Measurements from ENCODE around the gene KLHL2.
"Not testable (repeated sequence)": the region's sequence is repeated elsewhere in the genome, so short reads cannot be mapped to it uniquely, and the experiment has no call there.

Gene KLHL2

DNA sequence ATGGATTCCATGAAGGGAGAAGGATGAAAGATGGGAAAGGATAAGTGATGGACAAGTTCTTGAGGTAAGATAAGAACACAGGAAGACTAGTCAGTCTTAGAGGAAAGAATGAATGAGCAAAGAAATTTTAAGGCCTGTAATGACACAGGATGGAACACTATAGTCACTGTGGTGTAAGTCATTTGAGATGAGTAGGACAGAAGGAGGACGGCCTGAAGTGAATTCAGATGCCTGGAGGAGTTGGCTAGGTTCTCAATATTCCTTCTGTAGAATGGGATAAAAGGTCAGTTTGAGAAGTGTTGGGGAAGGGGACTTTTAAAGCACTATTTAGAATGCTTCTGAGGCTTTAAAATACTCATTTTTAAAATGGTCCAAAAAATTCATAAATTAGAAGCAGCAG is 124.0 kb downstream of the KLHL2 start:
- no peak for FAIRE-seq

DNA sequence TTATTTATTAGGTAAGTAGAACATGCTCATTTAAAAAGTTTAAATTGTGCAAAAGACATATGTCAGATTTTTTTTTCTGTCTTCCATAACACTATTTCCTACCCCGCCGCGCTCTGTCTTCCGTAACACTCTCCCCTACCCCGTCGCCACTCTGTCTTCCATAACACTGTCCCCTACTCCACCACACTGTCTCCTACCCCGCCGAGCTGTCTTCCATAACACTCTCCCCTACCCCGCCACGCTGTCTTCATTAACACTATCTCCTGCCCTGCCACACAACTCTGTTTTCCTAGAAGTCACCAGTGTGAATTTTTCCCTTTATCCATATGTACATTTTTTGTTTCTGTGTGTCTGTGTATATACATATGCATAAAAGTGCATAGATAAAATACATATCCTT is 124.5 kb downstream of the KLHL2 start:
- no peak for FAIRE-seq

DNA sequence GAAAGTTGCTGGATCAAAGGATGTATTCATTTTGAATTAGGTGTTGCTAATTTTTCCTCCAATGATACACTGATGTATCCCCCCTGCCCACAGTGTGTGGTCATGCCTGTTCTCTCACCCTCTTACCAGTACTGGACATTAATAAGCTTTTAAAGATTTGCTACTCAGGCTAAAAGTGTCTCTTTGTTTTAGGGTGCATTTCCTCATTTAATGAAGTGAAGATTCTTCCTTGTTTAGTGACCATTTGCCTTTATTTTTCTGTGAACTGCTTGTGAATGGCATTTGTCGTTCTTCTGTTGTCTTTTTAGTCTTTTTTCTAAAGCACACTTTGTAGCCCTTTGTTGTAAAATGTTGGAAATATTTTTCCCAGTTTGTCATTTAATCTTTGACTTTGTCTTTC is 125.1 kb downstream of the KLHL2 start:
- FAIRE-seq, result peak; percentile 66

DNA sequence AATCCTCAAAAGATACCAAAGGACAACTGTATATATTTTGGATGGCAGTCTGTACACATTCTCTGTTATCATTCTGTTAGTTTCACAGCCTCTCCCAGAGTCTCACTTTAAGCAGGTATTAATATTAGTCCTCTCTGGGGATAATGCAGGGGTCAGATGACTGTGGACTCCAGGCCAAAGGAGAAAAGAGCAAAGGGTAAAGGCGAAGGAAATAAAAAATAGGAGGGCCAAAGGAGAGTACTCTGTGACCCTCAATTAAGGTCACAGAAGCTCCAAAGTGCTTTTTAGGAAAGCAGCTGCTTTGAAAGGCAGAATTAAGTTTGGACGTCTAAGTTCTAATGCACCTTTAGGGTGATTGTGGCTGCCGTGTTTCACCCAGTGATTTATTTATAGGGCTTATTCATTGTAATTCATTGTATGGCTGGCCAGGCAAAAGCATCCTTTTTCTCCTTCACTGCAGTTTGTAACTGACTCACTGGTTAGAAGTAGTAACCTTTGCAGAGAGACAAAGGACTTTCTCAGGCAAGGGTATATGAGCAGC is 127.9 kb downstream of the KLHL2 start:
- FAIRE-seq, result no peak

DNA sequence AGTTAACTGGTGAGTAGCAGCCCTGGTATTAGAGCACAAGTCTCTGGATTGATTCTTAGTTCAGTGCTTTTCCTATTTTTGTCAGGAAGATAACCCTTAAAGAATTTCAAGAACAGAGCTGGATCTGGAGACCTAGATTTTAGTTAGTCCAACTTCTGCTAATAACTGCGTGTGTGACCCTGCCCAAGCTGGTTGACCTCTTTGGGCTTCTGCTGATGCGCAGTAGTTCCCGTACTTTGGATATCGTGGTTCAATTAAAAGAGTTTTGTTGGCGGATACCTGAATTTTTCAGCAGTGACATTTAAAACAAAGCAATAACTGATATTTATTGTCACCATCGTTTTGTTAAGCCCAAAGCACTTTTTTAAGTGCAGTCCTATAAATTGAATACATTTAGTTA is 129.4 kb downstream of the KLHL2 start:
- no peak for FAIRE-seq

DNA sequence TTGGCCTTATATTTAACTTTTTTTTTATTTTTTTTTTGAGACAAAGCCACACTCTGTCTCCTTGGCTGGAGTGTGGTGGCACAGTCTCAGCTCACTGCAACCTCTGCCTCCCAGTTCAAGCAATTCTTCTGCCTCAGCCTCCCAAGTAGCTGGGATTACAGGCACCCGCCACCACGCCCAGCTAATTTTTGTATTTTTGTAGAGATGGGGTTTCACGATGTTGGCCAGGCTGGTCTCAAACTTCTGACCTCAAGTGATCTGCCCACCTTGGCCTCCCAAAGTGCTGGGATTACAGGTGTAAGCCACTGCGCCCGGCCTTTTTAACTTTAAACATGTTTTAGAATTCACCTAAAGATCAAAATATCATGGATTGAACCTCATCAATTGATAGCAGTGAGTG is 135.0 kb downstream of the KLHL2 start:
- FAIRE-seq, result not testable (repeated sequence)

DNA sequence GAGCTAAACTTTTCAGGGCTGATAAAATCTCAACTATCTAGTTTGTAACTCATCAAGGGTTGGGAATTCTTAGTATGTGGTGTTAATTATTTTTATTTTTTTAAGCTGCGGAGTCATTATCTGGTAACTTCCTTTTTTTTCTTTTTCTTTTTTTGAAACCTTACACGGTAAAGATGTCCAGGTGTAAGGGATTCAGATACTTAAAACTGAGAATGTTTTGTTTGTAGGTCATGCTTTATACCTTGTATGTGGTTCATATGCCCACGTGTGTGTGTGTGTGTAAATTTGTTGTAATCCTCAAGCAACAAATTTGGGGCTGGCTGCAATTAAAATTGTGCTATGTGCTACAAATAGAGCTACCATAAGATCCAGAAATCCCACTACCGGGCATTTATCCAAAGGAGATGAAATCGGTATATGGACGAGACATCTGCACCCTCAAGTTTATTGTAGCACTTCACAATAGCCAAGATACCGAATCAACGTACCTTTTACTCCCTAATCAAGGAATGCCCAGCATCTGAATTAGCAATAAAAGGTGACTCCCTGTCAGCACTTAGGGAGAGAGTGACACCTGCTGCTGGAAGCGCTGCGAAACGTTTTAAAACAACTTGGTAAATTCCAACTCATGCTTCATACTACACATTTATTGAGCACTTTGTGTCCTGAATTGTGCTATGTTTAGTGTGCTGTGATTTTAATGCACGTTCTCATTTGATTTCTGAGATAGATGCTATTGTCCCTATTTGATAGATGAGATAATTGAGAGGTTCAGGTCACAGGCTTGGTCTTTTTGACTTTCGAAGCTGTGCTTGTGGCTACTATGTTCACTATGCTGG is 136.2 kb downstream of the KLHL2 start:
- peak; percentile 13 for FAIRE-seq

DNA sequence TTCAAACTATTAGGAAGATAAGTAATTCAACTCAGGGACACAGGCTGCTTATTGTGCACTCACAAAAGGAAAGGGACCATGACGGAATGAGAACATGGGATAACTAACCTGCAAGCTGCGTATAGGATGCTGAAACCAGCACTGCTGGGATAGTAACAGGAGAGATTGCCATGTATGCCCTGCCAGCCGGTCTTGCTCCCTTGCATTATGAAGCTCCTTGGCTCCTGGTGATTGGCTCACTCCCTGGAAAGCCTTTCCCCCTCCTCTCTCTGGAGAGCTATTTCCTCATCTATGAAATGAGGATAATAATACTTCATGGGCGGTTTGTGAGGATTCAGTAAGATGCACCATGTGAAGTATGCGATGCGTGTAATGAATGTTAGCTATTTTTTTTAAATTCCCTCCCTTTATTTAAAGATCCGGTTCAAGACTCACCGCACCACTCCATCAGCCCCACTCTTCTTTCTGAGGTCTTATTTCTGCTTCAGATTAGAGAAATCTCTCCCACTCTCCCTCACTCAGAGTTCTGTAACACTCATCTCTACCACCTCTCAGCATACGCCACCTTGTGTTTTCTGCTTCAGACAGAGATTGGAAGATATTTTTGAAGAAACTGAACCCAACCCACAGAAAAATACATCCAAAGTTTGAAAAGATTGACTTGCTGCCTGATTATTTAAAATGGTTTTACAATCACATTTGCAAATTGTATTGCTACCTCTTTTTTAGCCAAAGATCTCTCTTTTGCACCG is 138.5 kb downstream of the KLHL2 start:
- no peak for FAIRE-seq

DNA sequence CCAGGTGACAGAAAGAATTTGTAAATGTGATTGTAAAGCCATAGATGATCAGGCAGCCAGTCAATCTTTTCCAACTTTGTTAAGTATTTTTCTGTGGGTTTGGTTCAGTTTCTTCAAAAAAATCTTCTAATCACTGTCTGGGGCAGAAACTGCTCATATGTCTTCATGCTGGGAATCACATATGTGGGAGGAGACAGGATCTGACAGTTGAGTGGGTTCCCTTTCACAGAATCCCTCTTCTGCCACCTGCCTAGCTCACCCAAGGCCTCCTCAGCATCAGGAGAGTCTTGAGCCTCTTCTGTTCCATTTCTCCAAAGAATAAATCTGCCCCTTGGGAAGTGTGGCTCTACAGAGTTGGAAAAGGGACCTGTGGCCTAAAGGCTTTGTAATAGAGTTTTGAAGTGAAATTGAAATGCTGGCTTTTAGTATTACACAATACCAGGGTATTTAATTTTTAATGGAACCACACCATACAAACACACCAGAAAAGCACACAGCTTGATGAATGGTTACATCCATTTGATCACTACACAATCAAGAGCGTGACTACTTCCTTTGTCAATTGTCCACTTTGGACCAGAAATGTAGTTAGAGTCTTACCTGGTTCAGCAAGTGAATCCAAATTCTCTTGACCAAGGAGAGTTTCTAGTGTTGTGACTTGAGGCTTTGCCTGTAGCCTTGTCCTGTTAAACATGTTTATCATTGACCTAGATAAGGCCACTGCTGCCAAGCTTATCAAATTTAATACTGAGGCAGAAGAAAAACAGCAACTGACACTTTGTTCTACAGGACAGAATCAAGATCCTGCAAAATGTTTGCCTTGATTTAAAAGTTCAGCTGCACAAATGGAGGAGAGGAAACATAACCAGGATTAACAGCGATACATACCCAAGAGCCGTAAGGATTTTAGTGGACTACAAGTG is 140.5 kb downstream of the KLHL2 start:
- FAIRE-seq, result no peak

DNA sequence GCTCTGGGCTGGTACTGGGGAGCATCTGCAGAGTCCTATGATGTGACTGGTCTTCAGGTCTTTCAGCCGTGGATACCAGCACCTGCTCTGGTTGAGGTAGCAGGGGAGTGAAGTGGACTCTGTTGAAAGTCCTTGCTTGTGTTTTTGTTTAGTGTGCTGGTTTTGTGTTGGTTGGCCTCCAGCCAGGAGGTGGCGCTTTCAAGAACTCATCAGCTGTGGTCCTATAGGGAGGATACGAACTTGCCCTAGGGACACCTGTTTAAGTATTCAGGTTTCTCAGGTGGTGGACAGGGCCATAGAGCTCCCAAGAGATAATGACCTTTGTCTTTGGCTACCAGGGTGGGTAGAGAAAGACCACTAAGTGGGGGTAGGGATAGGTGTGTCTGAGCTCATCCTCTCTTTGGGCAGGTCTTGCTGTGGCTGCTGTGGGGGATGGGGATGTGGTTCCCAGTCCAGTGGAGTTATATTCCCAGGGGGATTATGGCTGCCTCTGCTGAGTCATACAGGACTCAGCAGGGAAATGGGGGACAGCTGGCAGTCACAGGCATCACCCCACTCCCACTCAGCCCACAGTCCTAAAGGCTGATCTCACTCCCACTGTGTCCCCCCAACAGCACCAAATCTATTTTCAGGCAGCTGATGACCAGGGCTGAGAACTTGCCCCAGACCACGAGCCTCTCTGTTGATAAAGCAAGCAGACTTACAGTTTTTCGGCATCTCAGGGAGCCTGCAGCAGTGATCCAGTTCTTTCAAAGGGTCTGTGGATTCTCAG is 144.2 kb downstream of the KLHL2 start:
- FAIRE-seq, result no peak

DNA sequence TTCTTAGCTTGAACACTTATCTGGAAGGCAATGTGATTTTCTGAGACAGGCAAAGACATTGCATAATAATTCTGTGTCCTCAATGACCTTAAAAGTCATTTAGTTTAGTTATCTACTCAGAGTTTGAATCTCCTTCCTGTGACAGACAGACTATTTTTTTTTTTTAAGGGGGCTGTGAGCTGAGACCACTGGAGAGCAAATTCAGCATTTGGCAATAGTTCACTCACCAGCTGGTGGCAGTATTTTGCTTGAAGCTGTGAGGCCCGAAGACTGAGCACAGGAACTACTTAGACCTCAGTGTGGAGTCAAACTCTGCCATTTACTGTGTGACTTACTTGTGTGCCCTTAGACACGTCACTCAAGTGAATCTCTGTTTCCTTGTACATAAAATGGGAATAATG is 148.5 kb downstream of the KLHL2 start:
- FAIRE-seq, result peak; percentile 87

DNA sequence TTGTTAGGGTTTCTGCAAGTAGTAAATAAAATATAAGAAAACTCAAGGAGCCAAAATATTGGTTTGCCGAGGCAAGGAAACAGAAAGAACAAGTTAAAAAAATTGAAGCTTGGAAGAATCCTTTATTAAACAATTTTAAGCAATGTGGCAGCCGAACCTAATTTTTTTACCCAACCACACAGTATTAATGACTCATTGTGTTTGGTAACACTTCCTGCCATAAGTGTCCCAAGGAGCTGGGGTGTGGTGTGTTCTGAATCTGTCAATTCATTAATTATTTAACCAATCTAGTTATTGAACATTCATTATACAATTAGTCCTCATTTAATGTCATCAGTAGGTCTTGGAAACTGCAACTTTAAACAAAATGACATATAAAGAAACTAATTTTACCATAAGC is 152.1 kb downstream of the KLHL2 start:
- FAIRE-seq, result no peak

DNA sequence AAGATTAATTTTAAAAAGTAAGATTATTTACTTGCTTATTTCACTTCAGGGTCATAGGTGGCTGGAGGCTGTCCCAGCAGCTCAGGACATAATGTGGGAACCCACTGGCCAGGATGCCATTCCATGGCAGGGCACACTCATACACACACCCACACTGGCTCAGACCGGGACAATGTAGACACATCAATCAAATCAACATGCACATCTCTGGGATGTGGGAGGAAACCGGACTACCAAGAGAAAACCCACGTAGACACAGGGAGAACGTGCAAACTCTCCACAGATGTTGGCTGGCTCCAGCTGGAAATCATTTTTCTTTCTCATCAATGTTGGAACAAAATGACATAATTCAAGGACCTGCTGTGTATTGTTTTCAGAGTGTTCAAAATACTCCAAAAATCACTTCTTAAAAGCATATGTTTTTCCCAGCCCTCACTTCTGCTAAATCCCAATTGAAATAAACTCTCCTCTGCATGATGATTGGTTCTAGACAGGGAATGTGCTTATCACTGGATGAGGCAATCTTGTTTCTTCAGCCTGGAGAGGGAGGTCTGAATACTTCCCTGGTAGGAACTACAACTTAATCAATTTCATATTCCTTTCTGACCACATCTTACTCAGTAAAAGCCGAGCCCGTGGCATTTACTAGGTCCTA is 152.8 kb downstream of the KLHL2 start:
- FAIRE-seq, result no peak

DNA sequence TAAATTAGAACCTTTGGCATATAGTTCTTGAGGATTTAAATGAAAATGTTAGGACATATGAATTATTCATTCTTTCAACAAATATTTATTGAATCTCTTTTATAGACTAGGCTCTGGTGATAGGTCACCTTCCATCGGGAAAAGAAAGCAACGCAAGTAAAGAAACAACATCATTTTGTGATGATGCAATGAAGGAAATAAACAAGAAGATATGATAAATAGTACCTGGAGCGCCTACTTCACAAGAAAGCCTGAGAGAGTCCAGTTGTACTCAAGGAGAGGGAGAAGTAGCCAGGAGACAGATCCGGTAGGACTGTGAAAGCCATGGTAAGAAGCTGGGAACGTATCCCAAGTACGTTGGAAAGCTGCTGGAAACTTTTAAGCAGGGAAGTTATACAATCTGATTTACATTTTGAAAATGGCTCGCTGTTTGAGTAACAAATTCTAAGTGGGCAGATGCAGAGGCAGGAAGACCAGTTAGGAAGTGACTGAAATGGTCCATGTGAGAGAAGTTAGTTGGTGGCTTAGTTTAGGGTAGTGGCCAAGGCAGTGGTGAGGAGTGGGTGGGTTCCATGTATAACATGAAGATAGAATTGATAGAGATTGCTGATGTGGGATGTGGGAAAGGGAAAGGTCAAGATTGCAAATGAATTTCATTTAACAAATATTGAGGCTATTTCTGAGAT is 153.8 kb downstream of the KLHL2 start:
- no peak for FAIRE-seq

DNA sequence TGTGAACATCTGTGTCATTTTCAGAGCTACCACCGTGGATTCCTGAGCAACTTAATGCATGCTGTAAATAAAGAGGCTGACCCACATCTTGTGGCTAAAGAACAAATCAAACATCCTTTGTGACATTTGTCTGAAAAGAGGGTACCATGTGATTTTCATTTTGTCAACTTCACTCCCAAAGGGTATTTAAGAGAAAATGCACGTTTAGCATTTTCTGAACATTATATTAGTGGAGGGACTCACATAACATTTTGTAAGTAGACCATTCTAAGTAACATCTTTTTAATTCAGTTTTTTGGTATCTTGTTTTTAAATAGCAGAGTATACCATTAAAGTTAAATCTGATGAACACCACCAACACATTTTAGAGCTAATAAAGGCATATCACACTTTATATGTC is 154.4 kb downstream of the KLHL2 start:
- no peak for FAIRE-seq

DNA sequence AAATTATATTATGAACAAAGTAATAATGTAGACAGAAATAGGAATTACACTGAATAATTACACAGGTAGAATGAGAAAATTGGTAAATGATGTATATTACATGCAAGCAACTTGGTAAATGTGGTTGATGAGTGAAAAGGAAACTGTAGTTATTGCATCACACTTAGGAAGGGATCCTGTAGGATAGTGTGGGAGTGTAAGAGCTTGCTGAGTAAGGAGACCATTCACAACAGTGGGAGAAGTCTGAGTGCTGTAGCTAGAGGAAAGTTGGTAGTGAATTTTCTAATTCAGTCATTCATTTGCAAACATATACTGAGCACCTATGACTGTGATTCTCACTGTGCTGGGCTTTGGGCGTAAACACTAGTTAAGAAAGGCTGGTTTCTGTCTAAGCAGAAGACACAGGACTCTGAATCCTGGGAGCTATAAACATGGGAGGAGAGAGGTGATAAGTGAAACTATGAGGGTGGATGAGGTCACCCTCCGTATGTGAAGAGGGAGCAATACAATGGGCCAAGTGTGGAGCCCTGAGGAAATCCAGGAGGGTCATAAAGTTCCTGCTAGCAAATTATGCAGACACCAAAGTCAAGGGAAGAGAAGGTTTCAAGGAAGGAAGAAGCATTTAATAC is 157.2 kb downstream of the KLHL2 start:
- no peak for FAIRE-seq

DNA sequence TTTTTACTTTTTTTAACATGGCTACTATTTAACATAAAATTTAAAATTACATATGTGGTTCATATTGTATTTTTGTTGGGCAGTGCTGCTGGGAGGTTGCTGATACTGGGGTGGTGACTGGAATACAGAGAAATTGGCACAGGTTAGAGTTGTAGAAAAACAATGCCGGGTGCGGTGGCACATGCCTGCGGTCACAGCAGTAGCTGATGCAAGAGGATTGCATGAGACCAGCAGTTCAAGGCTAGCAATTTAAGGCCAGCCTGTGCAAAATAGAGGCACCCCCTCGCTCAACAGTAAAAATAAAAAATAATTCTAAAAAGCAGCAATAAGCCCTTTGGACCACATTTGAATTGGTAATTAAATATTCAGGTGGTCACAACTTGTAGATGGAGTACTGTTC is 159.7 kb downstream of the KLHL2 start:
- no peak for FAIRE-seq

DNA sequence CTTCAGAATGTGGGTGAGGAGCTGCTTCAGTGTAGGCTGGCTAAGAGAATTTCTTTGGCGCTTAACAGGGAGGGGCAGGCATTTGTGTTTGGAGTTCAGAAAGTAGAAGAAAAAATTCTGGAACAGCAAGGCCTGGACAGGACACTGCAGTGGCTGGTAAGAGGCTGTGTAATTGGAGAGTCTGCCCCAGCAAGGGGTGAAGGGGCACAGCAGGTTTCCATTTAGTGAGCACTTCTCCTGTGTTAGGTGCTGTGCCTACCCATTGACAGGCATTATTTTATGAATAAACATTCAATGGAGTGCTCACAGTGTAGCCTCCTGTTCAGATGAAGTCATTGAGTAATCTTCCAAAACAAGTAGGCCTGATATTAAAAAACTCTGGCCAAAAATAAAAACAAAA is 160.8 kb downstream of the KLHL2 start:
- FAIRE-seq, result no peak

DNA sequence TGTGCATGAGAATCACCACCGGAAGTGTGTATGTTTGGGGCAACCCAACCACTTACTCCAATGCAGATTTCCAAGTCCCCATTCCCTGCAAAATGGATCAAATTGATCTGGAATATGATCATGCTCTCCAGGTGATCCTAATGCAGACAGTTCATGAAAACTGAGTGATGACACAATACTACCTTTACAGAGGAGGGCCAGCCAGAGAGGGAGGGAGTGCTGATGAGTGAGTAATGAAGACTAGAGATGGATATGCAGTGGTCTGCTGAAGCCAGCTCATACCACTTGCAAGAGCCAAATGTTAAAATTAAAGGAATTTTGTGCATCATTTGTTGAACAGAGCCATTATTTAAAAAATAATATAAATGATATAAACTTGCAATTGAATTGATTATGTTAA is 161.2 kb downstream of the KLHL2 start:
- FAIRE-seq, result no peak

DNA sequence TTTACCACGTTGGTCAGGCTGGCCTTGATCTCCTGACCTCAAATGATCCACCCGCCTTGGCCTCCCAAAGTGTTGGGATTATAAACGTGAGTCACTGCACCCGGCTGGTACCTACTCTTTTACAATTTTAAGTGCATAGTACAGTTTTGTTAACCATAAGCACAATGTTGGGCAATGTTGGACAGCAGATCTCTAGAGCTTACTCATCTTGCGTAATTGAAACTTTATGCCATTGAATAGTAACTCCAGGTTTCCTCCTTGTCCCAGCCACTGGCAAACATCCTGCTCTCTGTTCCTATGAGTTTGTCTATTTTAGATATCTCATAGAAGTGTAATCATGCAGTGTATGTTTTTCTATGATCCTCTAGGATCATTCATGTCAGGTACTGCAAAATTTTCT is 162.2 kb downstream of the KLHL2 start:
- FAIRE-seq, result no peak

DNA sequence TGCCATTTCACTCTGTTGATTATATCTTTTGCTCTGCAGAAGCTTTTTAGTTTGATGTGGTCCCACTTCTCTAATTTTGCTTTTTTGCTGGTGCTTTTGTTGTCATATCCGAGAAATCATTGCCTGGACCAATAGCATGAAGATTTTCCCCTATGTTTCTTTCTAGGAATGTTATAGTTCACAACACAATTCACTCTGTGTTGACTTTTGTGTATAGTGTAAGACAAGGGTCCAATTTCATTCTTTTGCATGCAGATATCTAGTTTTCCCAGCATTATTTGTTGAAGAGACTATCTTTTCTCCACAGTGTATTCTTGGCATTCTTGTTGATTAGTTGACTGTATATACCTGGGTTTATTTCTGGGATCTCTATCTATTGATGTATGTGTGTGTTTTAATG is 163.2 kb downstream of the KLHL2 start:
- no peak for FAIRE-seq

Data from G401.6 (cell line).